GM12874 (cell line): ENCODE data around the gene RNLS.

Experiments used
- CTCF ChIP-seq: IDR thresholded peaks from 2 replicates; pipeline ENCODE4 v1.5.1; 2011; ENCODE audit warnings: low read depth, mild to moderate bottlenecking, control low read depth, low read length, moderate library complexity; ENCODE audit not compliant: insufficient read depth

The RNLS gene

GRCh38 chr10:88458209-88458608 is 124.9 kb downstream of the RNLS start:
- no peak for TF ChIP-seq CTCF

GRCh38 chr10:88457660-88458059 is 125.5 kb downstream of the RNLS start:
- no peak for TF ChIP-seq CTCF

GRCh38 chr10:88456730-88457129 is 126.4 kb downstream of the RNLS start:
- TF ChIP-seq CTCF = no peak

- TF ChIP-seq CTCF = no peak
Measured at GRCh38 chr10:88455831-88456230, 127.3 kb downstream of the RNLS start.

- no peak for TF ChIP-seq CTCF
Measured at GRCh38 chr10:88450201-88450600, 132.9 kb downstream of the RNLS start.

- no peak for TF ChIP-seq CTCF
Measured at GRCh38 chr10:88442716-88443115, 140.4 kb downstream of the RNLS start.

- TF ChIP-seq CTCF = no peak
Measured at GRCh38 chr10:88440541-88440940, 142.6 kb downstream of the RNLS start.

GRCh38 chr10:88439932-88440331 is 143.2 kb downstream of the RNLS start:
- no peak for TF ChIP-seq CTCF
